Esophagus muscularis mucosa (tissue), 3 donors: ENCODE measurements around the gene ARHGAP24.

ENCODE experiments used
- CTCF ChIP-seq, 3 experiments: fragments of 200-600 bp in 2 of 3; fragments of 450-650 bp in 1 of 3; sonication (generic) in 2 of 3; IDR thresholded peaks; one replicate each; pipeline ENCODE4 v1.5.1; 2017 to 2019; ENCODE audit warnings: antibody characterized with exemption in 3 of 3, mild to moderate bottlenecking in 2 of 3, moderate library complexity in 1 of 3
- POLR2A ChIP-seq: fragments of 450-650 bp; IDR thresholded peaks from one replicate; pipeline ENCODE4 v1.6.1; 2017; ENCODE audit warnings: antibody characterized with exemption, moderate library complexity, mild to moderate bottlenecking, low read depth
- POLR2AphosphoS5 ChIP-seq, 2 donors: sonication (generic); formaldehyde crosslinking; IDR thresholded peaks; one replicate each; pipeline ENCODE4 v1.6.1; 2017; ENCODE audit warnings: antibody characterized with exemption in 2 of 2

GRCh38 chr4:85496933-85497332 is 22.0 kb downstream of the ARHGAP24 start:
- TF ChIP-seq CTCF (IDR thresholded peaks at IDR 0.05) (no peak), POLR2A (no peak), POLR2AphosphoS5 (IDR thresholded peaks at IDR 0.05) (no peak)
